ENCODE data around the gene SLC49A4. TPM values are rescaled to one million over a fixed set of nuclear protein-coding genes. Genes with fewer than 3 reads are reported as not detected.

The SLC49A4 gene
- total and polyA plus RNA-seq, 2 experiments from 2014 or later: 16.4 to 20.8 TPM

GRCh38 chr3:122875547-122876127 lies 80.8 kb downstream of the SLC49A4 start:
- H3K4me1 ChIP-seq (ENCODE audit: low read depth): no peaks in the 10 kb centered on the region
- TF ChIP-seq, protein P1, sequence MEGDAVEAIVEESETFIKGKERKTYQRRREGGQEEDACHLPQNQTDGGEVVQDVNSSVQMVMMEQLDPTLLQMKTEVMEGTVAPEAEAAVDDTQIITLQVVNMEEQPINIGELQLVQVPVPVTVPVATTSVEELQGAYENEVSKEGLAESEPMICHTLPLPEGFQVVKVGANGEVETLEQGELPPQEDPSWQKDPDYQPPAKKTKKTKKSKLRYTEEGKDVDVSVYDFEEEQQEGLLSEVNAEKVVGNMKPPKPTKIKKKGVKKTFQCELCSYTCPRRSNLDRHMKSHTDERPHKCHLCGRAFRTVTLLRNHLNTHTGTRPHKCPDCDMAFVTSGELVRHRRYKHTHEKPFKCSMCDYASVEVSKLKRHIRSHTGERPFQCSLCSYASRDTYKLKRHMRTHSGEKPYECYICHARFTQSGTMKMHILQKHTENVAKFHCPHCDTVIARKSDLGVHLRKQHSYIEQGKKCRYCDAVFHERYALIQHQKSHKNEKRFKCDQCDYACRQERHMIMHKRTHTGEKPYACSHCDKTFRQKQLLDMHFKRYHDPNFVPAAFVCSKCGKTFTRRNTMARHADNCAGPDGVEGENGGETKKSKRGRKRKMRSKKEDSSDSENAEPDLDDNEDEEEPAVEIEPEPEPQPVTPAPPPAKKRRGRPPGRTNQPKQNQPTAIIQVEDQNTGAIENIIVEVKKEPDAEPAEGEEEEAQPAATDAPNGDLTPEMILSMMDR (IDR thresholded peaks at IDR 0.05; ENCODE audit: low read depth, low read length): no peak
- DNase-seq (ENCODE audit: low read depth in 1 of 2, low spot score in 1 of 2): no peak
- no peak overlapping the region for H3K4me3 ChIP-seq
- no peaks in the 10 kb centered on the region for H3K9me3 ChIP-seq (ENCODE audit: low read depth)
- no peak overlapping the region for H3K27ac ChIP-seq
- H3K36me3 ChIP-seq: no peaks in the 10 kb centered on the region
- H3K27me3 ChIP-seq: no peaks in the 10 kb centered on the region

GRCh38 chr3:122880173-122880572 lies 85.3 kb downstream of the SLC49A4 start:
- Histone ChIP-seq H3K36me3 (no peaks in the 10 kb centered on the region), H3K9me3 (ENCODE audit: low read depth) (no peaks in the 10 kb centered on the region), H3K4me1 (ENCODE audit: low read depth) (no peaks in the 10 kb centered on the region), H3K27ac (no peak overlapping the region), H3K27me3 (no peaks in the 10 kb centered on the region), H3K4me3 (no peak overlapping the region)
- TF ChIP-seq, protein P1 (IDR thresholded peaks at IDR 0.05; ENCODE audit: low read depth, low read length): no peak
- DNase-seq (ENCODE audit: low read depth in 1 of 2, low spot score in 1 of 2): no peak

DNA sequence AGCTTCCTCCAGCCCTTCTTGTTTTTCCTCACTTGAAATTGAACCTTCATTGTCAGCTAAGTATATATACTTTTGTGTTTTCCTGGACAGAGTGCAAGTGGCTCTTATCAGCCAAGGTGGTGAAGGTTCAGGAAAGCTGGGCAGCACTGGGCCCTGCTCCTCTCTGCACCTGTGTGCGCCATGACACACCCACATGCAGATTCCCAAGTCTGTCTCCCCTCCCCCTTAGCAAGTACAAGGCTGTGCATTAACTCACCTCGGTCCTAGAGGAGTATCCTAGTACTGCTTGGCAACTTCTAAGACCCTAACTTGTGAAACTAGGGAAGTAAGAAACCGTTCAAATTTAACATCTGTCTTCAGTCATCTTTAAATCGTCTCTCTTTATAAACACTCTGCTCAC lies 85.8 kb downstream of the SLC49A4 start:
- H3K4me1 ChIP-seq (ENCODE audit: low read depth): no peaks in the 10 kb centered on the region
- H3K36me3 ChIP-seq: no peaks in the 10 kb centered on the region
- no peaks in the 10 kb centered on the region for H3K9me3 ChIP-seq (ENCODE audit: low read depth)
- no peak overlapping the region for H3K27ac ChIP-seq
- TF ChIP-seq, protein P1 (IDR thresholded peaks at IDR 0.05; ENCODE audit: low read depth, low read length): no peak
- no peak for DNase-seq (ENCODE audit: low read depth in 1 of 2, low spot score in 1 of 2)
- no peaks in the 10 kb centered on the region for H3K27me3 ChIP-seq
- no peak overlapping the region for H3K4me3 ChIP-seq

DNA sequence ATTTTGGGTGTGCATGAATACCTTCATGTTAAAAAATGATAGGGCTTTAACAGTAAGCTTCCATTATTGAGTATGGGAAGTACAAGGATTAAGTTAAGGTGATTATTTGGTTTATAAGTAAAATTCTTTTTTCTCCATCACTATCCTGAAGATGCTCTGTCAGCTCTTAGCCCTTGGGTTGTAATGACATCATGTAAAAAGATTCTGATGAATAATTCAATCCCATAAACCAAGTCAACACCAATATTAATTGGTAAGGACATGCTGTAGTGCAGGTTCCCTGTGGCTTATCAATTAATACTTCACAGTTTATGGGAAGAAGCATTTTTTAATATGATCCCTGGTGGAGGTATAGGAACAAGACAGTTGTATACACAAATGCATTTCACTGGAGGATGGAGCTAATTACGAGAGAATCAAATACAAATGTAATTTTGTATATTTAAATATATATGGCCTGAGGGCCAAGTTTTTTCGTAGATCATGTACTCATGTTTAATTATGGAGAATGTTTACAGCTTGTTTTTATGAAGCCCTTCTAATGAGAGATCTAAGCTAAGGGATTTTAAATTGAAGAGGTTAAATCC lies 87.6 kb downstream of the SLC49A4 start:
- TF ChIP-seq, protein P1 (IDR thresholded peaks at IDR 0.05; ENCODE audit: low read depth, low read length): no peak
- H3K27ac ChIP-seq: no peak overlapping the region
- H3K36me3 ChIP-seq: no peaks in the 10 kb centered on the region
- H3K4me1 ChIP-seq (ENCODE audit: low read depth): no peaks in the 10 kb centered on the region
- H3K9me3 ChIP-seq (ENCODE audit: low read depth): no peaks in the 10 kb centered on the region
- DNase-seq (ENCODE audit: low read depth in 1 of 2, low spot score in 1 of 2): no peak
- H3K27me3 ChIP-seq: no peaks in the 10 kb centered on the region
- H3K4me3 ChIP-seq: no peak overlapping the region

GRCh38 chr3:122886251-122886650 lies 91.4 kb downstream of the SLC49A4 start:
- H3K27ac ChIP-seq: no peak overlapping the region
- no peaks in the 10 kb centered on the region for H3K9me3 ChIP-seq (ENCODE audit: low read depth)
- DNase-seq (ENCODE audit: low read depth in 1 of 2, low spot score in 1 of 2): no peak
- H3K4me3 ChIP-seq: no peak overlapping the region
- H3K4me1 ChIP-seq (ENCODE audit: low read depth): no peaks in the 10 kb centered on the region
- H3K36me3 ChIP-seq: no peaks in the 10 kb centered on the region
- H3K27me3 ChIP-seq: no peaks in the 10 kb centered on the region
- TF ChIP-seq, protein P1 (IDR thresholded peaks at IDR 0.05; ENCODE audit: low read depth, low read length): no peak

All from cardiac muscle cell (in vitro differentiated cells and primary cell).